ENCODE data around the gene KDM2A.

DNA sequence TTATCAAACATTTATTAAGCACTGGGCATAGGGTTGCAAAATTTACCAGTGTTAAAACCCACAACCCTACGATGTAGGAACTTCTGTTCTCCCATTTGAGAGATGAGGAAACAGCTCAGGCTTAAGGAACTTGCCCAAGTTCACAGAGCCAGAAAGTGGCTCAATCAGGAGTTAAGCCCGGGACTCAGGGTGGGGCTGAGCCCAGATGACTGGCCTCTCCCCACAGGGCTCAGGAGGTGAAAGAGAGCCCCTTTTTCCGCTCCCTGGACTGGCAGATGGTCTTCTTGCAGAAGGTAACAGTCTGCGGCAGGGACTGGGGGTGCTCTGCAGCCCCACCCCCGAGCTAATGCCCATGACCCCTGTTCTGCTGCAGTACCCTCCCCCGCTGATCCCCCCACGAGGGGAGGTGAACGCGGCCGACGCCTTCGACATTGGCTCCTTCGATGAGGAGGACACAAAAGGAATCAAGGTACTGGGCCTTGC is 164.5 kb downstream of the KDM2A start:
- no peak for TF ChIP-seq CTCF (IDR thresholded peaks at IDR 0.05)
- TF ChIP-seq POLR2A (IDR thresholded peaks at IDR 0.05), result no peak

Data from lower leg skin (tissue), 3 donors.